Stimulated activated CD4-positive, alpha-beta T cell treated with anti-CD3 and anti-CD28 coated beads, Interleukin-12 subunit alpha, Interleukin-12 subunit beta, amount 100 ng/mL, for 24 hours (primary cell): Measurements from ENCODE around the gene UST.
"Not testable (repeated sequence)": the region's sequence is repeated elsewhere in the genome, so short reads cannot be mapped to it uniquely, and the experiment has no call there.

Experiments used
- DNase-seq, 2 experiments: peaks; one replicate each; pipeline ENCODE4 v3.0.0-alpha.2; 2020; ENCODE audit warnings: low read depth in 2 of 2

The UST gene

DNA sequence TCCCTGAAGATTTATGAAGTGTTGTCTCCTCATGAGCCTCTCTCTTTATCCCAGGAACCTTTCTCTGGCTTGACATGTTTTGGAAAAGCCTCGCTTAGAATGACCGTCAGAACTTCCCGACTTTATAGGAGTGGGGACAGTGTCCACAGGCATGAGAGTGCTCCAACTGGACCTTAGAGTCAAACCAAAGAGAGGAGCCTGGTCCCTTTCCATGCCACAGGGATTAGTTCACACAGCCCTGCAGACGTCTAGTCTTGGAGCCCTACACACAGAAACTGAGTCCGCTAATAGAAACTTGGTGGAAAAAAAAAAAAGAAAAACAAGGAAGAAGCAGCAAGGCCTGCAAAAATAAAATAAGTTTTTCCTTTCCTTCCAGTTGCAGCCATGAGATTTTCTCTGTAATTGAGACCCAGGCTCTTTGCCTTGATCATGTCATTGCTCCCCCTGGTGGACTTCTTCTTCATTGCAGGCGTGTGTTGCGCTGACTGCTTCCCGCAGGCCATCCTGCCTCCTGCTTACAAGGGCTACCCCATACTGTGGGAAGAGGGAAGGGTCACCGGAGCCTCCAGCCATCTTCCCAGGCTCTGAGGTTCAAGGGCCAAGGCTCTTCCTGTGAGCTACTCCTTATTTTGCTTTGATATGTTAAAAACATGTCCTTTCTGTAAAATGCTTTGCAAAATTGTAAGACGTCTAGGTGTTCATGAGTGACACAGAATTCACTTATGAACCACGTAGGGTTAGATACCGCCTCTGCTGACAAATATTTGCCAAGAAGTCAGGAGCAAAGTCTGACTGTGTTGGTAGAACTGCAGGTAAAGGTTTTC, 201.0 kb downstream of the UST start:
- peak; percentile 51 to 80 for DNase-seq

DNA sequence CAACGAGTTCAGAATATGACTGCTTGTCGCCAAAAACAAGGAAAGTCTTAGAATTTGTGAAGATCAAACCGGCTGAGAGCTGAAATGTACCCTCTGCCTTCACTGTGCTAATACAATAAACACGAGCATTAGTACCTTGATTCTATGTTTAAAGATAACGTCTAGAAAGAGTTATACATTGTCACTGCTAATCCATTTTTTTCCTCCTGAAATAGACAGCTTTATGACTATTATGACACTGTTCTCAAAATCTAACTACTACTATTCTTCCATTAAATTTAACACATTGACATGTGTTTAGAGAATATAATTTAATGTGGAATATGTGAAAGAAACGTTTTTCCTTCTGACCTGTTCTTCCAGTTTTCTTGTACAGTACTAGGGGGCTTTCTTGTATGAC, 204.8 kb downstream of the UST start:
- no peak for DNase-seq

DNA sequence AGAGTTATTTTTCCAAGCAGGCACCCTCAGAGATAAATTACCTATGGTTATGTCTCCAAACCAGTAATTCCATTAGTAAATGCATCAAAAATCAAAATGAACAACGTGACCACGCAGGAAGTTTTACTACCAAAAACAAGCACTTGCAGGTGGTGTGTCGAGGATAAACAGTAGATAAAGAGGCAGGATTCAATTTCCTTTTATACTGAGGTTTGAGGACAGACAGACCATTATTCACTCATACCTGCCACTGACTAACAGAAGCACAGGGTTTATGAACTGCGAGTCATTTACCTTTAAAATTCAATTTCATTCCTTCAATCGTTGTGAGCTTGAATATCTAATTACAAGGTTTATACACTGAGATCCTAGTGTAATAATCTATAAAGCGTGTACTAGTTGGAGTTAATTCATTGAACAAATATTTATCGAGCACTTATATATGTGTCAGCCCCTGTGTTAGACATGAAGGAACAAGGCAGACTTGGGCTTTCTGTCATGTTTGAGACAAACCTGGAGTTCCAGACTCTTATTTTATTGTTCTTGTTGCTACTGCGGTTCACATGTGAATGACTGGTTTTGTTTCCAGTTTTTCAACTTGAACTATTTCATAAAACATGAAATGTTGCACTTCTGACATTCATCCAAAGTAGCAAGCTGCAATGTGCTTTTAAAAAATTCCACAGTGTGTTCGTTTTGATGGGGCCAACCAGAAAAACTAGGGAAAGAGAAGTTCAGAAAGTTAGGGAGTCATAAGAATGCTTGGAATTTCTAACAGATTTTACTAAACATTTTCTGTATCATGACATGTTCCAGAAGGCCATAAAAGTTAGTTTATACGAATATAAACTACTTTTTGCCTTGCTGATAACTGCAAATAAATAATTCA, 205.6 kb downstream of the UST start:
- DNase-seq, result no peak

DNA sequence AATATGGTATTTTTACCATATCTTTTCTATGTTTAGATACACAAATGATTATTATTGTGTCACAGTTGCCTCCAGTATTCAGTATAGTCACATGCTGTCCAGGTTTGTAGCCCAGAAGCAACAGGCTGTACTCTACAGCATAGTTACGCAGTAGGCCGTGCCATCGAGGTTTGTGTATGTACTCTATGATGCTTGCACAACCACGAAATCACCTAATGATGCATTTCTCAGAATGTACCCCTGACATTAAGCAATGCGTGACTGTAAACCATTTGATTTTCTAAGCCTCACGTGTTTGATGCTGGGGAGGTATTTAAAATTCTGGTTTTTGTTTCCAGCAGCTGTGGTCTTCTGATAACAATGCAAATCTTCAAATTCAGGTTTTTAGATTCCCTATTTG, 207.6 kb downstream of the UST start:
- no peak for DNase-seq

DNA sequence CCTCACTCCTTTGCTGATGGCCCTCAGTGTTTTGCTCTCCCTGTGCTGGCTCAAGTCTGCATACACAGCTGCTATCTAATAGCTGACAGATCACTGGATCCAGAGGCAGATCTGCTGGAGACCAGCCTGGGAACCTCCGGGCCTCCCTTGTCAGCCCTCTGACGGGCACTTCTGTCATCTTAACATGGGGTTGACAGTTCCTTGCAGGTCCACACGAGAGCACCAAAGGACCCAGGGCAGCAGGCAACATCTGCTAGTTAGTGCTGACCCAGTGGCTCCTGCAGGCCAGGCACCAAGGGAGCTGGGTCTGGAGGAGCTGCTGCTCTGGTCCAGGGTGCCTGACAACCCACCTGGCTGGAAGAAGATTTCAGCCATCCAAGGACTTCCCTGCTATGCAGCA, 208.1 kb downstream of the UST start:
- no peak for DNase-seq

DNA sequence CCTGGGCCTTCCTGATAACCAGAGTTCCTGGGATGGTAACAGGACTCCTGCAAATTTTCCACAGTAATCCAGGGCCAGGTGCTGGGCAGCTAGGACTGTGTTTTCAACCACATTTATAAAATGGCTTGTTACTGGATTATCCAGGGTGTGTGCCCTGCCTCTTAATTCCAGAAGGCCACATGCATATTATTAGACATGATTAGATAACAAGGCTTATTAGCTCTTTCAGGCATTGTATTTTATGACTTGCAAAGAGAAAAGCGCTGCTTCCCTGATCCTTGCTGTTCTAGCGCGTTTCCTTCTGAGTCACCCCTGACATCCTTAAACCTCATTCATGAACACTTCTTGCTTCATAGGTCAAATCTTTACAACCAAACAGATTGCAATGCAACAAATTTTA, 208.6 kb downstream of the UST start:
- no peak for DNase-seq

DNA sequence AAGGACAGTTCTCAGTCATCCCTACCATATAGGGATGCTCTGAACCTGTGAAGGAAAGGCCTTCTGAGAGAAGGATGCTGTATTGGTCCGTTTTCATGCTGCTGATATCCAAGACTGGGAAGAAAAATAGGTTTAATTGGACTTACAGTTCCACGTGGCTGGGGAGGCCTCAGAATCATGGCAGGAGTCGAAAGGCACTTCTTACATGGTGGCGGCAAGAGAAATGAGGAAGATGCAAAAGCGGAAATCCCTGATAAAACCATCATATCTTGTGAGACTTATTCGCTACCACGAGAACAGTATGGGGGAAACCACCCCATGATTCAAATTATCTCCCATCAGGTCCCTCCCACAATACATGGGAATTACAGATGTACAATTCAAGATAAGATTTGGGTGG, 209.3 kb downstream of the UST start:
- DNase-seq, result not testable (repeated sequence)

DNA sequence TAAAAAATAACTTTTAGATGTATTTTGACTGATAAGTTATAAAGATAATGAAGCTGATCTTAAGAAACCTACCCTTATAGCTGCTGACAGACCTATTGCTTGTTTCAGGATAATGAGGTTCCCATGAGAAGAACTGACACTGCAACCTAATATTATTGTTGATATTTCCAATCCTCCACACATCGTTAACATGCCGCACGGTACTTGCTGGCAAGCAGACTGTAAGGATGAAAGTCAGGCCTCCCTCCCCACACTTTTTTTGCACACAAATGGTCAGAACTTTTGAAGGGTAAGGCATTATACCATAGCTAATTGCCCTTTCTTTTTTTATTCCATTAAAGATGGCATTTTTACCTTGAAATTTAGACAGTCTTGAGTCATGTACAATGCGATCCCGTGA, 210.9 kb downstream of the UST start:
- no peak for DNase-seq

DNA sequence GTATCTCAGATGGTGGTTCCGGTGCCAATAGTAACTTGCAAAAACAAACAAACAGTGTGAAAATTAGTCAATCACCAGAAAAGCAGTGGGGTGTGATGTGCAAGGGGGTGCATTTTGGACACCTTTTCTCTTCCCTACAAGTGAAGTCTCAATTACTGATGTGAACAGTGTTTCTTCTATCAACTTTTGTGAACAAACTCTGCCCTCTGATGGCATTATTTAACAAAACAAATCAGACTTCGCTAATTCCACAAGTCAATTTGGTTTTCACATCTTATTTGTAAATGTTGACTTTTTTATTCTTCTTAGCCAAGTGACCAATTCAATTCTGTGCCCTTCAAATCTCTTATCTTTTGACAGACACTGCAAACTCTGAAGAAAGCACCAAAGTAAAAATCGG, 212.2 kb downstream of the UST start:
- DNase-seq, result no peak

DNA sequence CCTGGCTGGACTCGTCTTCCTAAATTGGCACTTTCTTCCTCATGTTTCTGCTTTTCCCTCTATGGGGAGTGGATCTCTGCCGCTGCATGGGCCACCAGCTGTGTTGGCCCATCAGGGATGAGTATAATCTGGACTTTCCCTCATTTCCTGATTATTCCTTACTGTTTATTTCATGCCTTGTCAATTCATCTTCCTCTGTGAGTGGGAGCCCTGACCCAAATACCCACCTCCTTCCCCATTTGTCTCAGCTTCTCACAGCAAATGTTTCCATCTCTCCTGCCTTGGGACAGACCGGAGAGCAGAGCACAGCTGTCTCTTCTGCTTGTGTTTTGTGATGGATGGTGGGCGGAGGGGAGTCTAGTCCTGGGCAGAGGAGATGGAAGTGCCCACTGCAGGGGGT, 212.7 kb downstream of the UST start:
- no peak for DNase-seq

DNA sequence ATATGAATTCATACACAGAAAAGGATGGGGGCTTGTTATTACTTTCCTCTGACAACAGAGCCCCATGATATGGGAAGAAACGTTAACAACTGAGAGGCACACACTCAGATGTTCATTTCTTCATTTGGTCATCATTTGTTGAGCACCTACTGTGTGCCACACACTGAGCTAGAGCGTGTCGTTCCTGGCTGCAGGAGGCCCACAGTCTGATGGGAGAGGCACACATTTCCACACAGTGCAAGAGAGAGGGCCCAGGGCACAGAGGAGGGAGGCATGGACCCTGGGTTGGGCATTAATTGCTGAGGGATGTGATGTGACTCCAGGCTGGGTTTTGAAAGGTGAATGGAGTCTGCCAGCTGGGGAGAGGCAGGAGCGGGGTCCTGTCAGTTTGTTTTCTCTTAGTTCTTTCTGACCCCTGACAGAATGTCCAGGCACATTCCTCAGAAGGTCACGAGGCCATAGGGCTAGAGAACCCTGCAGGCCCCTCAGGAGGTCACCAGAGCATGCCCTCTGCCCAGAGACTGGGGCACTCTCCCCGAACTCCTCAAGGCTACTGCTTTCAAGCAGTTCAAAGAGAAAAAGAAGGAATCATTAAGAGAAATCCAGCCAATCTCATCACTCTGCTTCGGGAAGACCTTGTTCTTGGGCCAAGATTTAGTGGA, 216.2 kb downstream of the UST start:
- DNase-seq, result no peak

DNA sequence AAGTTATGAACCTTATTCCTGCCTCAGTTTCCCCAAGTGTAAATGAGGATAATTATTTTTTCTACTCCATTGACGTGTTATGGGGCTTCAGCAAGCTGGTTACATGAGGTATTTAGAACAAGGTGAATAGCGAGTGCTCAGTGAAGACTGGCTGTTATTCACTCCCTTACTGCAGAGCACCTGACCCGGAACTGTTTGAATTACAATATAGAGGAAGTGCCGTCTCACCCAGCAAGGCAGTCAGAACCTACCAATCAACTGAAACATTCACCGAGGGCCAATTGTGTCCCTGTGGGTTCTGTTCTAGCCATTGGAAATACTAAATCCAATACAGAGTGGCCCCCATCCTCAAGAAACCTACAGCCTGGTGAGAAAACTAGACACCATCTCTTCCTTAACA, 216.9 kb downstream of the UST start:
- no peak for DNase-seq

DNA sequence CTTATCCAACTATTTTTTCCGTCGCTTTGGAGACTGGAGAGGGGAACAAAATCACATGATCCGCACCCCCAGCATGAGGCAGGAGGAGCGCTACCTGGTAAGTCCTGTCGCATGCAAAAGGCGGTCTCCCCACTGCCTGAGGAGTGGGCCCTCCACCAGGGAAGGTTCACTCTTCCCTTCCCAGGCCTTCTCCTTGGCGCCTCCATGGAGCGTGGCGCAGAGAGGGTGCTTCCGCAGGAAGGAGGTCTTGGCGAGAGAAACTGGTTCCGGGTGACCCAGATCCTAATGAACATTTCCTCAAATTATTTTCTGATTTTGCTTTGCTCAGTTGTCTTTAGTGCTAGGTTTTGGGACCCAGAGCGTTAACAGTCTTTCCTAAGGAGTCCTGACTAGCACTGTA, 217.6 kb downstream of the UST start:
- DNase-seq, result no peak

DNA sequence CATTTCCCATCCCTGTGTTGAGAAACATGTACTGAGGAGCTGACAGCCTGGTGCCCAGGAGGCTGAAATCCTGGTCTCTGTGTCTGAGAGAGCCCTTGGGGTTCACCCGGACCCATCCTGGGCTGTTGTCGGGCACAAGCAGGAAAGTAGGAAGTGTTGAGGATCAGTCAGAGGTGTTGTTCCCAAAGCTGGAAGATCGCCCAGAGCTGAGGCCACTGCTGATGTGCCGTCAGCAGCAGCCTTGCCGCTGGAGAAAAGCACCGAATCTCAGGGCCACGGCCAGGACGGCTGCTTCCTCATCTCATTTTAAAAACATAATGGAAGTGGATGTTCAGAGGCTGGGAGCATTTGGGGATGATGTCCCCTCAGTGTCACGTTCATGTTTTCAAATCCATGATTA, 218.5 kb downstream of the UST start:
- no peak for DNase-seq

DNA sequence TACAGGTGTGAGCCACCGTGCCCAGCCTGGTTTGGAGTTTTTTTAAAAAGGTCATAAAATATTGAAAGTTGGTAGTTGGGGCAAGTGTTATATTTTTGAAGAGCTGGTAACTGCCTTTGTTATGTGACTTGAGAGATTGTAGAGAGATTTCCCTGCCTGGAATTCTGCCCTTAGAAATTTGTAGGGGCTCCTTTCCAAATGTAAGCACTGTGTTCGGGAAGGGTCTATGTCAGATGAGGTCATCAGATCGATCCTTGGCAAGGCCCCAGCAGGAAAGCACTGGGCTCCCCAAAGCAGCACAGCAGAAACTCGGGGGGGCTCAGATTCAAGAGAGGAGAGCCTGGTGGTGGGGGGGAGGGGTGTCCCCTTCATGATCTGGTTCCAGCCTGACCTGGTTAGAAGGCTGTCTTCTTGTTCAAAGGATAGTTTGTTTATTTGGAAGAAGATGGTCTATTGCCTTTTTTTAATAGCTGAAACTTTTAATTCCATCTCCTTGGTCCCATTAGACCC, 220.2 kb downstream of the UST start:
- no peak for DNase-seq

DNA sequence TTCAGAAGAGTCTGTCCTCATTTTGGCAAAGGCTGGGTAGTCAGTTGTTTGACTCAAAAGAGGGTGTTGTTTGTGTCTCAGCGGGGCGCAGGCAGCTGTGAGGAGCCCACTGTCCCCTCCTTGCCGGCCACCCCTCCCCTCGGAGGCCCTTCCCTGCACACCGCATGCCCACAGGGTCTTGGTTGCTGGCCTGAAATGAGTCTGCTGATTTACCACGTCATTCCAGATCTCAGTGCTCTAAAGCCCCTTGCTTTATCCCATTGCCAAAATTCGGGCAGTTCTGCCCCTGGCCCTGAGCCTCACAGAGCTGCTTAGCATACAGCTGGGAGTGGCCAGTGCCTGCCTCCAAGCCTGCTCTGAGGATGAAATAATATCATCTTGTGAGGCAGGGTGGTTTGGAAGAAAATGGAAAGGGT, 220.7 kb downstream of the UST start:
- DNase-seq, result no peak

DNA sequence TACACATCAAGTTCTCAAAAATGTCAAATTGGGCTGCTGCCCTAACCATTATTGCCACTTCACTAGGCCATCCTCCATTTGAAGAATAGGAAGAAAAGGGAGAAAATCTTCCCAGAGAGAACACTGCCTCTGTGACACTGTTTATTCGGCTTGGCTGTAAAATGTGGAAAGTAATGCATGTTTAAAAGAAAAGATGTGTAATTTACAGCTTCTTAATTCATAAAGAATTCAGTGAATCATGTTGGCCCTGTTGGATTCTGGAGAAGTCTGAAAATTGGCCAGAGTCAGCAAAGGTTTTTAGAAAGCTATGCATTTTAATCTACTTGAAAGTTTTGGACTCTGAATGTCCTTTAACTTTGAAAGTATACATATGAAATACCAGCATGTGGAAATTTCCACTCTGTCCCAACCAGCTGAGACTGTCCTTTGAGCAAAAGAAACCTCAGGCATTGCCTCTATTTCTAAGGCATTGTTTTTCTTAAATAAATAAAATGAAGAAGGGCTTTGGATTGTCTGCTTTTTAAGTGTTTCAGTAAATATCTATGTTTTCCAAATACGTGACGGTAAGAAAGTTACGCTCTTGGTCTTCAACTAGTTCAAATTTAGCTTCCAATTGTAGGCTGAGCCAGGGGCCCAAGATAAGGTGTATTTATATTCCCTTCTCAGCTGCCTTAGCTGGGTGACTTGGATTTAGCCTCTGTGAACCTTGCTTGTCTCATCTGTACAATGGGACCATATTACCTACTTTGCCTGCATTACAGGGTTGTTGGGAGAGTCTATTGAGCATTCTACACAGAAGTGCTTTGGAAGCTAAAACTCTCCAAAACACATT, 222.2 kb downstream of the UST start:
- no peak for DNase-seq

DNA sequence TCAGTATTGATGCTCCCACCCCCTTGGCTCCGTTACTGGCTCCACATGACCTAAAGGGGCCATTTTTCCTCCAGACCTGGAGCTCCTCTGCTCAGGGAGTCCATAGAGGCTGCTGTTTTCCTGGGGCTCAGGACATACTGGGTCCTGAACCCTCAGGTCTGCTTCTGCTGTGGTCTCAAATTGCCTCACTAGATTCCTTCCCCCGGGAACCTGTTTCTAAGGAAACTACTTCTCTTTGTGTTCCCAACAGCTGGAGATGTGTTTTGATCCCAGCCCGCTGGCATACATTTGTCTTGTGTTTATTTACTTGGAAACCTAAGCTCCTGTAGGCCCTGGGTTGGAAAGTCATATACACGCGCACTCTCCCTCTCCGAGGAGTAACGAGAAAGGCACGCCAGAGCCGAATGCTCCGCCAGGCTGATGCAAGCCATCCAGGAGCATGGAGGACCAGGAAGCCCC, 222.8 kb downstream of the UST start:
- DNase-seq, result no peak

DNA sequence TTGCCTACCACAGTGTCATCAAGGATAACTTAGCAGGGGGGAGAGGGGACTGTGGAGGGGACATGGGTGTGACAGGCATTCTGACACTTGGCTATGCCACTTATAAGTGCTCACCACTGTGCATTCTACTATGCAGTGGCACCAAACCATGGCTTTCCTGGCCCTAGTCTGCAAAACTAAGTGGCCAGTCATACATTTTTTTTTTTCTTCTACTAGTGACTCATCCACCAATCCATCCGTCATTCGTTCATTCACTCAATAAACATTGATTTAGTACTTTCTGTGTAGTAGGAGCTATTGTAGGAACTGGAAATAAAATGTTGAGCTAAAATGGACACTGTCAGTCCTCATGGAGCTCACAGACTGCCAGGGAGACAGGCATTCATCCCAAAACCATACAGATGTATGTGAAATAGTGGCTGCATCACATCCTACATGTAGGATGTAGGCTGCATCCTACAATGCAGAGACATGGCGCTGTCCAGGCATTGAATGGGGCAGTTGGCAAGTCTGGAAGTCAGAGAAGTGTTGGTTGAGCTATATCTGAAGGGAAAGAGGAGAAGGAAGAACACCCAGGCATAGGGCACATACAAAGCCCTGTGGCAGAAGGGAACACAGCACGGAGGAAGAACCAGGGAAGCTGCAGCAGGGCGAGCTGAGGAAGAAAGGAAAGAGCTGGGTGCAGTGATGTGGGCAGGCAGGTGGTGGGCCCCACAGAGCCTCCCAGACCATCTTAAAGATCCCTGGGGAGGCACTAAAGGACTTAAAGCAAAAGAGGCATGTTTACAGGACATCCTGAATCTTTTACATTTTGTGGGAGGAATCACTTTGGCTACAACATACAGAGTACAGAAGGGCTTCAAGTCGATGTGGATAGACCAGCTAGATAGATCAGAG, 224.4 kb downstream of the UST start:
- DNase-seq, result no peak

DNA sequence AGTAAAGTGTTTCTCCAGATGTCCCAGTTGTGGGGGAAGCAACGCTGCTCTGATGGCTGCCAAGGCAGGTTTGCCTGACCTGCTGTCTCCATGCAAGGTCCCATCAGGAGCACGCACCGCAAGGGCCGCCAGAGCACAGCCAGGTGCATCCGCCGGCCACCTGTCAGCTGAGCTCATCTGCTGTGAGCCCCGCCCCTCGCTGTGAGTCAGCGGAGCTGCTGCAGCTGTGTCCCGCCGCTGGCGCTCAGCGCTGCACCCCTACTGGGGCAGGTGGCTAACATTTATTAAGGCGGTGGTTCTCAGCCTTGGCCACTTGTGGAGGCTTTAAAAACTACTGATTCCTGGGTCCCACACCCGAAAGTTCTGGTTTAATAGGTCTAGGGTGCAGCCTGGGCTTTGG, 225.7 kb downstream of the UST start:
- peak in 1 of 2 experiments; percentile 27 for DNase-seq
